Right atrium auricular region (tissue), 2 donors: Measurements from ENCODE around the gene EML3. TPM values are rescaled to one million over a fixed set of nuclear protein-coding genes. Genes with fewer than 3 reads are reported as not detected.

ENCODE experiments used
- DNase-seq: peaks from one replicate; pipeline ENCODE4 v3.0.0-alpha.2; 2019; ENCODE audit warnings: low spot score
- H3K27ac ChIP-seq, 2 donors: fragments of 200-600 bp; sonication (generic); 1 replicate in 1 of 2; 2 replicates in 1 of 2; pipeline ENCODE4 v1.5.1; 2016 to 2019
- H3K27me3 ChIP-seq, 2 donors: fragments of 200-600 bp; sonication (generic); one replicate each; pipeline versions ENCODE4 v1.5.1 to v1.6.0; 2017 to 2019
- H3K36me3 ChIP-seq: fragments of 200-600 bp; sonication (generic); one replicate; pipeline ENCODE4 v1.5.1; 2016
- H3K4me1 ChIP-seq, 2 donors: fragments of 200-600 bp; sonication (generic); one replicate each; pipeline versions ENCODE4 v1.5.1 to v1.6.0; 2017 to 2019
- H3K4me3 ChIP-seq, 2 donors: fragments of 200-600 bp; sonication (generic); 1 replicate in 1 of 2; 2 replicates in 1 of 2; pipeline ENCODE4 v1.5.1; 2017 to 2019; ENCODE audit warnings: mild to moderate bottlenecking in 1 of 2, moderate library complexity in 1 of 2
- H3K9me3 ChIP-seq, 2 donors: fragments of 200-600 bp; sonication (generic); one replicate each; pipeline ENCODE4 v1.5.1; 2019
- CTCF ChIP-seq, 2 donors: fragments of 200-600 bp; sonication (generic); IDR thresholded peaks; one replicate each; pipeline ENCODE4 v1.5.1; 2019; ENCODE audit warnings: antibody characterized with exemption in 2 of 2
- total RNA-seq, 2 donors: library from RNA; depleted of rRNA; stranded (reverse); fragments of >200 nt; gene quantifications; one replicate each; pipeline ENCODE4 v1.1.0, GENCODE V29; 2016

Gene EML3
- total RNA-seq, 2 donors from 2014 or later = 15.8 to 21.3 TPM

DNA sequence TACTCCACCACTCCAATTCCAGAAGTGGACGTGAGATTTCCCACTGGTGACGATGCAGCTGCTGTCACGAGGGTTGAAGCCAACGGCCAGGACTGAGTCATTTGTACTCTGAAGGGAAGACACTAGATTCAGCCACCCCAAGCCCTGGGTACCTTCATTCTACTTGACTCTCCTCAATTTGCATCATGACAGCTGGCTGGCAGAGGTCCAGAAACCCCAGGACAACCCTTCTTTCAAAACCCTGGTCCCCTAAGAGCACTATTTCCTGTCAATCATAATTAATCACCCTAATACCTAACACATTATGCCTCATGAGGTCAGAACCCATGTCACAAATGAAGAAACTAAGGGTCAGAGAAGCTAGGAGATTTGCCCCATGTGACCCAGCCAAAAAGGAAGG lies 4.9 kb downstream of the EML3 start:
- no peaks in the 10 kb centered on the region for H3K9me3 ChIP-seq
- H3K4me1 ChIP-seq = peaks cover 0 to 29% of the 10 kb centered on the region in 2 donors
- no peak overlapping the region for H3K27ac ChIP-seq
- no peak for TF ChIP-seq CTCF (IDR thresholded peaks at IDR 0.05)
- peaks cover 19% of the 10 kb centered on the region for H3K36me3 ChIP-seq
- no peak overlapping the region for H3K4me3 ChIP-seq
- H3K27me3 ChIP-seq = no peaks in the 10 kb centered on the region
- no peak for DNase-seq

DNA sequence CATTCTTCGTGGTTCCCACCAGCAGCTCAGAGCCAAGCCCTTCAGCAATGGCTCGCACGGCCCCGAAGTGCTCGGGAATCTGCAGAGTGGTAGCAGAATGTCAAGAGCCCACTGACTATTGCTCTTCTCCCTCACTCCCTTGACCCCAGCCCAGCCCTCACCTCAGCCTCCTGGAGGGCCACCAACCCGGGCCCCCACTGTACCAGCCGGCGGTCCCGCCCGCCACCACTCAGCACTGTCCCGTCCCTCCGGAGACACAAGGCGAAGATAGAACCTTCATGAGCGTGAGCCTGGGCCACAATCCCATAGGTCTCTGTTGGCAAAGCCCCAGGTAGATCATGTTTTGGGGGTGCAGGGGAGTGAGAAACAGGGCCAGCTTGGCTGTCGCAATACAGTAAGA lies 6.7 kb downstream of the EML3 start:
- no peak for DNase-seq
- Histone ChIP-seq H3K36me3 (peaks cover 19% of the 10 kb centered on the region), H3K9me3 (no peaks in the 10 kb centered on the region), H3K27ac (no peak overlapping the region), H3K4me3 (no peak overlapping the region), H3K4me1 (peaks cover 0 to 26% of the 10 kb centered on the region in 2 donors), H3K27me3 (no peaks in the 10 kb centered on the region)
- no peak for TF ChIP-seq CTCF (IDR thresholded peaks at IDR 0.05)

- DNase-seq = no peak
- H3K36me3 ChIP-seq = peaks cover 19% of the 10 kb centered on the region
- H3K9me3 ChIP-seq = no peaks in the 10 kb centered on the region
- H3K4me1 ChIP-seq = peaks cover 0 to 26% of the 10 kb centered on the region in 2 donors
- no peak overlapping the region for H3K4me3 ChIP-seq
- no peak overlapping the region for H3K27ac ChIP-seq
- H3K27me3 ChIP-seq = no peaks in the 10 kb centered on the region
- no peak for TF ChIP-seq CTCF (IDR thresholded peaks at IDR 0.05)
Observed at GRCh38 chr11:62605467-62605866, 7.1 kb downstream of the EML3 start.

GRCh38 chr11:62604460-62605120 lies 8.0 kb downstream of the EML3 start:
- no peak overlapping the region for H3K27ac ChIP-seq
- H3K4me1 ChIP-seq = peaks cover 0 to 30% of the 10 kb centered on the region in 2 donors
- no peak for DNase-seq
- TF ChIP-seq CTCF (IDR thresholded peaks at IDR 0.05) = no peak
- no peaks in the 10 kb centered on the region for H3K27me3 ChIP-seq
- H3K36me3 ChIP-seq = peaks cover 19% of the 10 kb centered on the region
- no peaks in the 10 kb centered on the region for H3K9me3 ChIP-seq
- H3K4me3 ChIP-seq = no peak overlapping the region

GRCh38 chr11:62603776-62604299 lies 8.7 kb downstream of the EML3 start:
- H3K27me3 ChIP-seq = no peaks in the 10 kb centered on the region
- H3K9me3 ChIP-seq = no peaks in the 10 kb centered on the region
- TF ChIP-seq CTCF (IDR thresholded peaks at IDR 0.05) = no peak
- no peak overlapping the region for H3K4me3 ChIP-seq
- DNase-seq = no peak
- H3K27ac ChIP-seq = no peak overlapping the region
- H3K4me1 ChIP-seq = peaks cover 0 to 38% of the 10 kb centered on the region in 2 donors
- H3K36me3 ChIP-seq = peaks cover 19% of the 10 kb centered on the region

DNA sequence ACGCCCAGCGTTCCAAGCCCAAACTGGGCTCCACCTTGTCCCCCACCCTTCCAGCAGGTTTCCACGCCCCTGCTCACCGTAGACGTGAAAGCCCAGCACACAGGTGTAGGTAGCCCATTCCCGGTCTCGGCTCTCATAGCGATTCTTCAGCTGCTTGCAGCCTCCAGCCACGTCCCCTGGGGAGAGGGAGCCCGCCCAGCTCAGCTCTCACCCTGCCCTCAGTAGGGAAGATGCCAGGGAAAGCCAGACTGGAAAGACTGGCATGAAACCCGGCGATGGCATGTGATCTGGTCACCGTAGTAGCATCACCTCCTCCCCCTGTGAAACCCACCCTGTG lies 9.5 kb downstream of the EML3 start:
- Histone ChIP-seq H3K9me3 (no peaks in the 10 kb centered on the region), H3K27ac (peak overlapping the region; percentile 95 to 96), H3K27me3 (no peaks in the 10 kb centered on the region), H3K4me1 (peaks cover 0 to 44% of the 10 kb centered on the region in 2 donors), H3K36me3 (peaks cover 22% of the 10 kb centered on the region), H3K4me3 (peak overlapping the region; percentile 93 to 98)
- TF ChIP-seq CTCF (IDR thresholded peaks at IDR 0.05) = no peak
- no peak for DNase-seq
